Glutamatergic neuron (in vitro differentiated cells): Measurements from ENCODE around the gene BCL6B. TPM values are rescaled to one million over a fixed set of nuclear protein-coding genes. Genes with fewer than 3 reads are reported as not detected.
A peak's percentile ranks its signal among the peaks of the same experiment; 100 is the strongest.

ENCODE experiments used
- DNase-seq: peaks from one replicate; pipeline ENCODE4 v3.0.0; 2022
- H3K27ac Mint-ChIP-seq: one replicate; pipeline ENCODE4 v1.8.0; 2020; ENCODE audit warnings: mild to moderate bottlenecking, mixed read lengths, inconsistent platforms; ENCODE audit not compliant: unreplicated experiment
- H3K27me3 Mint-ChIP-seq: one replicate; pipeline ENCODE4 v1.8.0; 2020; ENCODE audit warnings: mild to moderate bottlenecking, moderate library complexity, mixed read lengths, inconsistent platforms; ENCODE audit not compliant: unreplicated experiment
- H3K36me3 Mint-ChIP-seq: one replicate; pipeline ENCODE4 v1.8.0; 2020; ENCODE audit warnings: mild to moderate bottlenecking, mixed read lengths, inconsistent platforms; ENCODE audit not compliant: unreplicated experiment
- H3K4me1 Mint-ChIP-seq: one replicate; pipeline ENCODE4 v1.8.0; 2020; ENCODE audit warnings: mild to moderate bottlenecking, low read depth, mixed read lengths, inconsistent platforms; ENCODE audit not compliant: unreplicated experiment
- H3K4me3 Mint-ChIP-seq: one replicate; pipeline ENCODE4 v1.8.0; 2020; ENCODE audit warnings: mild to moderate bottlenecking, mixed read lengths, inconsistent platforms; ENCODE audit not compliant: unreplicated experiment
- H3K9me3 Mint-ChIP-seq: one replicate; pipeline ENCODE4 v1.8.0; 2020; ENCODE audit warnings: mild to moderate bottlenecking, moderate library complexity, mixed read lengths, inconsistent platforms; ENCODE audit not compliant: unreplicated experiment
- CTCF ChIP-seq: fragments of 200-600 bp; sonication (generic); IDR thresholded peaks from one replicate; pipeline ENCODE4 v1.5.0; 2021; ENCODE audit not compliant: partially characterized antibody, unreplicated experiment
- total RNA-seq: library from RNA; stranded (reverse); fragmentation: NEBNext Ultra II Directional; extraction: Animal tissue kit (Norgen Biotek cat#: 25700); gene quantifications from one replicate; pipeline ENCODE4 v1.2.1, GENCODE V29; 2021; ENCODE audit not compliant: unreplicated experiment

BCL6B gene
- total RNA-seq, 1 donor from 2014 or later, result not detected

GRCh38 chr17:7002288-7003047 lies 20.4 kb upstream of the BCL6B start:
- peaks cover 2% of the 10 kb centered on the region for H3K27me3 Mint-ChIP-seq
- no peak for DNase-seq

GRCh38 chr17:7003745-7004144 lies 19.1 kb upstream of the BCL6B start:
- Mint-ChIP-seq H3K9me3 (no peaks in the 10 kb centered on the region), H3K27ac (no peak overlapping the region), H3K36me3 (peaks cover 5% of the 10 kb centered on the region), H3K27me3 (peaks cover 2% of the 10 kb centered on the region), H3K4me1 (no peaks in the 10 kb centered on the region), H3K4me3 (no peak overlapping the region)
- no peak for DNase-seq
- TF ChIP-seq CTCF, result no peak

More at GRCh38 chr17:7002288-7003047, 20.4 kb upstream of the BCL6B start:
- Mint-ChIP-seq H3K4me3 (no peak overlapping the region), H3K9me3 (no peaks in the 10 kb centered on the region), H3K36me3 (peaks cover 12% of the 10 kb centered on the region), H3K4me1 (no peaks in the 10 kb centered on the region), H3K27ac (no peak overlapping the region)
- TF ChIP-seq CTCF, result no peak

GRCh38 chr17:7004398-7005253 lies 18.2 kb upstream of the BCL6B start:
- peaks cover 5% of the 10 kb centered on the region for H3K36me3 Mint-ChIP-seq
- H3K27ac Mint-ChIP-seq, result no peak overlapping the region
- no peaks in the 10 kb centered on the region for H3K9me3 Mint-ChIP-seq
- peaks cover 2% of the 10 kb centered on the region for H3K27me3 Mint-ChIP-seq
- H3K4me1 Mint-ChIP-seq, result no peaks in the 10 kb centered on the region
- peak; percentile 82 for TF ChIP-seq CTCF
- no peak for DNase-seq
- H3K4me3 Mint-ChIP-seq, result no peak overlapping the region

GRCh38 chr17:7005716-7006115 lies 17.1 kb upstream of the BCL6B start:
- H3K9me3 Mint-ChIP-seq, result no peaks in the 10 kb centered on the region
- no peak overlapping the region for H3K4me3 Mint-ChIP-seq
- TF ChIP-seq CTCF, result no peak
- DNase-seq, result no peak
- H3K4me1 Mint-ChIP-seq, result no peaks in the 10 kb centered on the region
- peaks cover 2% of the 10 kb centered on the region for H3K27me3 Mint-ChIP-seq
- H3K27ac Mint-ChIP-seq, result no peak overlapping the region
- H3K36me3 Mint-ChIP-seq, result peaks cover 5% of the 10 kb centered on the region
